ENCODE results near the gene SNAPC4.

Gene SNAPC4, protein sequence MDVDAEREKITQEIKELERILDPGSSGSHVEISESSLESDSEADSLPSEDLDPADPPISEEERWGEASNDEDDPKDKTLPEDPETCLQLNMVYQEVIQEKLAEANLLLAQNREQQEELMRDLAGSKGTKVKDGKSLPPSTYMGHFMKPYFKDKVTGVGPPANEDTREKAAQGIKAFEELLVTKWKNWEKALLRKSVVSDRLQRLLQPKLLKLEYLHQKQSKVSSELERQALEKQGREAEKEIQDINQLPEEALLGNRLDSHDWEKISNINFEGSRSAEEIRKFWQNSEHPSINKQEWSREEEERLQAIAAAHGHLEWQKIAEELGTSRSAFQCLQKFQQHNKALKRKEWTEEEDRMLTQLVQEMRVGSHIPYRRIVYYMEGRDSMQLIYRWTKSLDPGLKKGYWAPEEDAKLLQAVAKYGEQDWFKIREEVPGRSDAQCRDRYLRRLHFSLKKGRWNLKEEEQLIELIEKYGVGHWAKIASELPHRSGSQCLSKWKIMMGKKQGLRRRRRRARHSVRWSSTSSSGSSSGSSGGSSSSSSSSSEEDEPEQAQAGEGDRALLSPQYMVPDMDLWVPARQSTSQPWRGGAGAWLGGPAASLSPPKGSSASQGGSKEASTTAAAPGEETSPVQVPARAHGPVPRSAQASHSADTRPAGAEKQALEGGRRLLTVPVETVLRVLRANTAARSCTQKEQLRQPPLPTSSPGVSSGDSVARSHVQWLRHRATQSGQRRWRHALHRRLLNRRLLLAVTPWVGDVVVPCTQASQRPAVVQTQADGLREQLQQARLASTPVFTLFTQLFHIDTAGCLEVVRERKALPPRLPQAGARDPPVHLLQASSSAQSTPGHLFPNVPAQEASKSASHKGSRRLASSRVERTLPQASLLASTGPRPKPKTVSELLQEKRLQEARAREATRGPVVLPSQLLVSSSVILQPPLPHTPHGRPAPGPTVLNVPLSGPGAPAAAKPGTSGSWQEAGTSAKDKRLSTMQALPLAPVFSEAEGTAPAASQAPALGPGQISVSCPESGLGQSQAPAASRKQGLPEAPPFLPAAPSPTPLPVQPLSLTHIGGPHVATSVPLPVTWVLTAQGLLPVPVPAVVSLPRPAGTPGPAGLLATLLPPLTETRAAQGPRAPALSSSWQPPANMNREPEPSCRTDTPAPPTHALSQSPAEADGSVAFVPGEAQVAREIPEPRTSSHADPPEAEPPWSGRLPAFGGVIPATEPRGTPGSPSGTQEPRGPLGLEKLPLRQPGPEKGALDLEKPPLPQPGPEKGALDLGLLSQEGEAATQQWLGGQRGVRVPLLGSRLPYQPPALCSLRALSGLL (N-terminal part only)

DNA sequence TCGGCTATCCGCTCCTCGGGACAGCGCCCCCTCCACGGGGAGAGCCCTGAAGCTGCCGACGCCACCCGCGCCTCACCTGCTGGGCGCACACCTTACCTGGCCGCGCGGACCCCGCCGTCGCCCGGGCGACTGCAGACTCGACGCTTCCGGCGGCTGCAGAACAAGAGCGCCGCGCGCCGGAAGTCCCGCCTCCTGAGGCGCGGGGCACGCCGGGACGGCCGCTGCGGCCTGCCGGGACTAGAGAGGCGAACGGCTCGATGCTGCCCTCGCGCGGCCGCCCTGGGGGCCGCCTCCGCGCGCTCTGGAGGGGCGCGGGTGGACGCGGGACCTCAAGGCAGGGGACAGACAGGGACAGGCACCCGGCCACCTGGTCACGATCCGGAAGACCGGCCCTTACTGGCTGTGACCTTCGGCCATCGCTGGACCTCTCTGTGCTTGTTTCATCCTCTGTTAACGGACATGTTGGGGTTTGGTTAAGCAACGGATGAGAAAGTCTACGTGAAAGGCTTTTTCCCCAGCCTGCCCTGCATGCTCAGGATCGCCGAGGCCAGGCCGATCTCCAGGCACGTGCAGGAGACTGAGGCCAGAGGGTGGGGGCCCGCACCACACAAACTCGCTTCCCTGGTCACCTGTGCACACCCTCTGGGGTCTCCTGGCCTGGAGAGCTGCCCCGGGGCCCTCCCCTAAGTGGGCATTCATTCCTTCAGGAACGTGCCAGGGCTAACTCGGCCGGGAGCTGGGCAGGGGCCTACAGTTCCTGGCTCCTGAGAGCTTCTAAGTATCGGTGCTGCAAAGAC is at the start of gene SNAPC4:
SNAPC4 (minus strand) TSS at position 133 of the 797 bp plus-strand sequence. CDS start 1,742 bp downstream, outside the sequence.
- DNase-seq = peak; percentile 43

- DNase-seq = no peak
These were observed 48.7 kb upstream of the SNAPC4 start for GRCh38 chr9:136448655-136449054.

DNA sequence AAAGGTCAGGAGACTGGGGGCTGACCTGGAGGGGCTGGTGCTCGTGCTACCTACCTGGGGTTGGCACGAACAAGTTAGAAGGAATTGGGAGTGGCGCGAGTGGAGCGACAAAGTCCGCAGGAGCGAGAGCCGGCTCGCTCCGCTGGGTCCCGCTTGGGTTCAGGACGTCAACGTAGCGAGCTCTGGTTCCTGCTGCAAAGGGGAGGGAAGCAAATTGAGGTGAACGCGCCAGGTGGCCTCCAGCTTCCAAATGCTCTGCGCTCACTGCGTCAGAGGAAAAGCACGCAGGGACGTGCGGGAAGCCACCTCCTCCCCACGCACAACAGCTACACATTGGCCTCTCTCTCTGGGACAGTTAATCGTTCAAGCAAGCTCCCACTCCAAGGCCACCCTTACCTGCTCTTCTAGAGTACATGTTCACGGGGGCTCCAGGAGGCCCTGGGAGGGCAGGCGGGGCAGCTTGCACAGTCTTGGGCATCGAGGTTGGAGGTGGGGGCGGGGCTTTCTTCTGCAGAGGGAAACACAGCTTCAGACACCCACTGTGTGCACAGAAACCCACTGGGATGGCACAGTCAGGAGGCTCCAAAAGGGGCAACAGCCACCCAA is 47.3 kb upstream of the SNAPC4 start:
- DNase-seq = no peak

DNA sequence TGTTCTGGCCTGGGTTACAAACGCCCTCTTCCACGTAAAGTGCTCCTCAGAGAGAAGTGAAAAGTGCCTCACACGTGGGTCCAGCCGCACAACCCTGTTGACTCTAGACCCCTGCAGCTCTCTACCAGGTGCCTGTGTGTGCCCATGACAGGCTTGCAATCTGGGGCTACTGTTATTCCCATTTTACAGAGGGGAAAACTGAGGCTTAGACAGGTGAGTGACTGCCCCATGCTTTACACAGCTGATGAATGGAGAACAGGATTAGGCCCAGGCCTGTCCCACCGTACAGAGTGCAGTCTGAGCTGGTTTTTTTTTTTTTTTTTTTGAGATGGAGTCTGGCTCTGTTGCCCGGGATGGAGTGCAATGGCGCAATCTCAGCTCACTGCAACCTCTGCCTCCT is 45.8 kb upstream of the SNAPC4 start:
- DNase-seq = no peak

- no peak for DNase-seq
These were observed 44.1 kb upstream of the SNAPC4 start for GRCh38 chr9:136444102-136444501.

- no peak for DNase-seq
These were observed 43.7 kb upstream of the SNAPC4 start for GRCh38 chr9:136443687-136444086.

DNA sequence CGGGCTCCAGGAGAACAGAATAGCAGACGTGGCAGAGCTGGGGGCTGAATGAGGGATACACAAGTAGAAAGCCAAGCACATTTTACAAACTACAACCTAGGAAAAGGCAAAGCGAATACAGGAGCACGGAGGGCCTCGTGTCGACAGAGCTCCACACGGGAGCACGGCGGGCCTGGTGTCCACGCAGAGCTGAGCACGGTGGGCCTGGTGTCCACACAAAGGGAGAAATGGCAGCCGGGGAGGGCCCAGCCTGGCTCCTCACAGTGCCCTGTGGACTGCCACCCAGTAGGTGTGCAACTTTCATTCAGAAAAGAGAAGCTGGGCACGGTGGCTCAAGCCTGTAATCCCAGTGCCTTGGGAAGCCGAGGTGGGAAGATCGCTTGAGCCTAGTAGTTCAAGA is 43.1 kb upstream of the SNAPC4 start:
- DNase-seq = no peak

GRCh38 chr9:136442265-136442664 is 42.3 kb upstream of the SNAPC4 start:
- no peak for DNase-seq

- DNase-seq = no peak
These were observed 41.8 kb upstream of the SNAPC4 start for GRCh38 chr9:136441681-136442245.

- DNase-seq = no peak
These were observed 41.3 kb upstream of the SNAPC4 start for GRCh38 chr9:136441191-136441680.

- no peak for DNase-seq
These were observed 39.8 kb upstream of the SNAPC4 start, which contains the start of gene INPP5E for GRCh38 chr9:136439481-136440408. TSS of gene INPP5E (minus strand) at chr9:136439845. CDS start at chr9:136439419, 426 bp downstream.

DNA sequence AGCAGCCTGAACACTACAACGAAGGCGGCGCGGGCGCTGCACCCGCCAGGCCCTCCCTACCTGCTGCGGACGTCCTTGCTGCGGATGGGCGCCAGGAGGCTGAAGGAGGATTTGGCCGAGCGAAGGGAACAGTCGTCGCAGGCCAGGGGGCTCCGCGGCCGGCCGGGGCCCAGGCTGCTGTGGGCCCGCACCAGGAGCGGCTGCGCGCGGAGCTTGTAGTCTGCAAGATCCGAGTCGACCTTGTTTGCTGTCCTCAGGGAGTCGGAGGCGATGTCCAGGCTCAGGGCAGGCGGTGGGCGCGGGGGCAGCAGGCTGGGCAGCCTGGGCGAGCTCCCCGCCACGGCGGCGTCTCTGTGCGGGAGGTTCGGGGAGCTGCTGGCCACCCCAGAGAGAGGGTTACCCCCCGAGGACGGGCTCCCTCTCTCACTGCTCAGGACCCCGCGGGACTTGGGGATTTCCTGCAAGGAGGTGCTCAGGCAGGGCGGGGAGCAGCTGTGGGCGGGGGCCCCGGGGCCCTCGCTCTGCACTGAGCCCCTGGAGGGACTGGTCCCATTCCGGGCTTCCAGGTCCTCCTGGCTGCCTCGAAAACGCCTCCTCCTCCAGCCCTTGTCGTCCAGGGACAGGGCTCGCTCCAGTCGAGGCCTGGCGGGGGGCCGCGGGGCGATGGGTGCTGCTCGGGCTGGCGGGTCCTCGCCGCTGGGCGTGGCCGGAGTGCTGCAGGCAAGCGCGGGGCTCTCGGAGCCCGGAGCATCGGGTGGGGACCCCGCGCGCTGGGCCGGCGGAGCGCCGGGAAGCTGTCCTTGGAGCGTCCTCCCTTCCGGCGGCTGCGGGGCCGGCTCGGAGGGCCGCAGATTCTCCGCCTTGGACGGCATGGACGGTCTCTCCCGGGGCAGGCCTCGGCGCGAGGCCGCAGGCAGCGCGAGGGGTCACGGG is 38.8 kb upstream of the SNAPC4 start:
- no peak for DNase-seq

GRCh38 chr9:136437839-136438547 is 38.0 kb upstream of the SNAPC4 start:
- no peak for DNase-seq

GRCh38 chr9:136437430-136437829 is 37.5 kb upstream of the SNAPC4 start:
- DNase-seq = no peak

DNA sequence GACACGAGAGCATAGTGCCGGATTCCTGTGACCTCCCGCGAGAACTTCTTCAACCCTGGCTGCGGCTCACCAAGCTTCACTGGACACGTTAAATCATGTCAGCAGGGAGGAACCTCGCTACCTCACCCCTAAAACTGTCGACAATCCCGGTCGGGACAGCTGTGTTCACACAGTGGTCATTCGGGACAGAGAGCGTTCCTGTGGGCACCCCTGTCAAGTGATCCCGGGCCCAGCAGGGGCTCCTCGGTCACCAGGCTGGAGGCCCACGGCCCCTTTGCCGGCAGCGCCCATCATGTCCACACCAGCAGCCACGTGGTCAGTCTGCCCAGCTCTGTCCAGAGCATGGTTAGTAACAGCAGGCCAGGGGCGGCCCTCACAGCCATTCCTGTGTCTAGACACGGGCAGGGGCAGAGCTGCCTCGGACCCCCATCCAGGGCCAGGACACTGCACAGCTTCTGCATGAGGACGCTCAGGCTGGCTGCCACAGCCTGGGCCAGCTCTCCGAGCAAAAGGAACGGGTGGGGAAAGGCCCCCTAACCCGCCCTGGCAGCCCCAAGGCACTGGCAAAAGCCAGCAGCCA is 36.2 kb upstream of the SNAPC4 start:
- DNase-seq = no peak

DNA sequence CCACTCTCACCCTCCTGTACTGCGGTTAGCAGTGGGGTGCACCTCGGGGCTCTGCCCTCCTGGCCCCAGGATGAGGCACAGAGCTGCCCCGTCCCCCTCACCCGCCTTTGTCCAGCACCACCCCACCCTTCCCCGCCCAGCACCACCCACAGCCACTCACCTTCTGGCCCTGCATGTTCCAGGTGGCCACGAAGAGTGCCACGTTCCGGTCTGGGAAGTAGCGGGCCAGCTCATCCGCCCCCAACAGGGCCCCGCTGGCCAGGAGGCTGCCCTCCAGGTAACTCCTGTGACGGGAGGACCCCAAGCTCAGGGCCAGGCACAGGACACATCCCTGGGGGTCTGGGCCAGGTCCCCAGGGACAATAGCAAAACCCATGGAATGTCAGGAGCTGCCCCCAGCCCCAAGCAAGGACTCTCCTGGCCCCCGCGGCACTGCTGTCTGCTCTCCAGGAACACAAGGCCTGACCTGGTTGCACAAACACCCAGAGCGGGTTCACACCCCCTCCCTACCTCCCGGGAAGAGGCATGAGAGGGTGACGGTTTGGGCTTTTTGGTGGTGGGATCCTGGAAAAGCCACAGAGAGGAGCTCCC is 34.7 kb upstream of the SNAPC4 start:
- no peak for DNase-seq

Measured in NCI-H446 treated with DMSO at 0.1 percent for 48 hours (cell line).